Measurements from ENCODE around the gene ROCK1.
A peak's percentile ranks its signal among the peaks of the same experiment; 100 is the strongest.

The ROCK1 gene

DNA sequence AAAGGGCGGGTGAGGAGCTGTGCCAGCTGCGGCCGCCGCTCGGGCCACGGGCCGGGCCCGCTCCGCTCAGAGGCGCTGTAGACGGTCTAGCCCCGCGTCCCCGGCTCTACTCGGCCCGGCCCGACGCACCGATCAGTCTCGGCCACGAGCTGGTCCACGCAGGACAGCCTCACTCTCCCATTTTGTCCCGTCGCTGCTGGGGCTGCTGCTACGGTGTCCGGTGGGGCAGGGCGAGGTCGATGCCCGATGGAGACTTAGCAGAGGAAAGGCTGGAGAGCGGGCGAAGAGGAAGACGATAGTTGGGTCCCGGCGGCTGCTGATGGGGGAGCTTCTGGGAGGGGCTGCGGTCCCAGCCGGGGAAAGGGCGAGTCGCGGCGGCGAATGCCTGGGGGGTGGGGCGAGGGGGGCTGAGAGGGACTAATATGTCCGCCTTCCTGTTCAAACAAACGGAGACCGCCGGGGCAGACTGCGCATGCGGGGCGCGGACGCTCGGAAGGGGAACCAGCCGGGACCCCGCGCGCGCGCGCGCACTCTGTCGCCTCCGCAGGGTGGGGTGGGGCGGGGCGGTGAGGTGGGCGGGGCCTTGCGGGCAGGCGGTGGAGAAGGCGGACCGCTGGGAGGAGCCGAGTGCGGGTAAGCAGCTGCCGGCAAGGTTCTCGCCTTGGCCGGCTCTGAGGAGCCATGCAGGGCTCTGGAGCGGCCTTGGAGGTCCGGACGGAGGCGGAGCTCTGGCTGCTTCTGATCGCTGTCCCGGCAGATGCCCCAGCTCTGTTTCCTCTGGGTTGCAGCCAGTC is at the start of gene ROCK1:
Gene ROCK1 (minus strand): TSS at position 468 of the 794 bp plus-strand sequence. CDS start 903 bp downstream, outside the sequence.
- peaks cover 8% of the 10 kb centered on the region for H3K36me3 ChIP-seq (ENCODE audit: low read depth)
- H3K27ac ChIP-seq (ENCODE audit: poor library complexity, severe bottlenecking), result peak within 1 kb of the TSS; percentile 81
- no peaks in the 10 kb centered on the region for H3K27me3 ChIP-seq (ENCODE audit: insufficient read depth, poor library complexity, severe bottlenecking)
- H3K4me3 ChIP-seq (ENCODE audit: severe bottlenecking), result peak within 1 kb of the TSS; percentile 92
- H3K9me3 ChIP-seq (ENCODE audit: severe bottlenecking), result no peaks in the 10 kb centered on the region
- DNase-seq (ENCODE audit: low spot score) (peak; percentile 96), ATAC-seq (ENCODE audit: low read depth) (peak; percentile 95)
- peaks cover 9% of the 10 kb centered on the region for H3K4me1 ChIP-seq (ENCODE audit: insufficient read depth, poor library complexity, severe bottlenecking)
- TF ChIP-seq, protein P1, sequence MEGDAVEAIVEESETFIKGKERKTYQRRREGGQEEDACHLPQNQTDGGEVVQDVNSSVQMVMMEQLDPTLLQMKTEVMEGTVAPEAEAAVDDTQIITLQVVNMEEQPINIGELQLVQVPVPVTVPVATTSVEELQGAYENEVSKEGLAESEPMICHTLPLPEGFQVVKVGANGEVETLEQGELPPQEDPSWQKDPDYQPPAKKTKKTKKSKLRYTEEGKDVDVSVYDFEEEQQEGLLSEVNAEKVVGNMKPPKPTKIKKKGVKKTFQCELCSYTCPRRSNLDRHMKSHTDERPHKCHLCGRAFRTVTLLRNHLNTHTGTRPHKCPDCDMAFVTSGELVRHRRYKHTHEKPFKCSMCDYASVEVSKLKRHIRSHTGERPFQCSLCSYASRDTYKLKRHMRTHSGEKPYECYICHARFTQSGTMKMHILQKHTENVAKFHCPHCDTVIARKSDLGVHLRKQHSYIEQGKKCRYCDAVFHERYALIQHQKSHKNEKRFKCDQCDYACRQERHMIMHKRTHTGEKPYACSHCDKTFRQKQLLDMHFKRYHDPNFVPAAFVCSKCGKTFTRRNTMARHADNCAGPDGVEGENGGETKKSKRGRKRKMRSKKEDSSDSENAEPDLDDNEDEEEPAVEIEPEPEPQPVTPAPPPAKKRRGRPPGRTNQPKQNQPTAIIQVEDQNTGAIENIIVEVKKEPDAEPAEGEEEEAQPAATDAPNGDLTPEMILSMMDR (IDR thresholded peaks at IDR 0.05; ENCODE audit: poor library complexity, severe bottlenecking), result no peak

DNA sequence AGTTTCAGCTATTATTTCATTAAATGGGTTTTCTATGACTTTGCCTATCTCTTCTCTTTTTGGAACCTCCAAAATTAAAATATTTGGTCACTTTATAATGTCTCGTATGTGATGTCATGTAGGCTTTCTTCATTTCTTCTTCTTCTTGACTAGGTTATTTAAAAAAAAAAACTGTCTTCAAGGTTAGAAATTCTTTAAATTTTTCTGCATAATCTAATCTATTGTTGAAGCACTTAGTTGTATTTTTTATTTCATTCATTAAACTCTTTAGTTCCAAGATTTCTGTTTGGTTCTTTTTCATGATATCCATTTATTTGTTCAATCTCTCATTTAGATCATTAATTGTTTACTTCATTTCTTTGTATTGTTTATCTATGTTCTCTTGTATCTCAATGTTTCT is 43.8 kb upstream of the ROCK1 start:
- Histone ChIP-seq H3K27ac (ENCODE audit: poor library complexity, severe bottlenecking) (no peak overlapping the region), H3K4me1 (ENCODE audit: insufficient read depth, poor library complexity, severe bottlenecking) (no peaks in the 10 kb centered on the region), H3K9me3 (ENCODE audit: severe bottlenecking) (peaks cover 6% of the 10 kb centered on the region), H3K36me3 (ENCODE audit: low read depth) (no peaks in the 10 kb centered on the region), H3K4me3 (ENCODE audit: severe bottlenecking) (no peak overlapping the region), H3K27me3 (ENCODE audit: insufficient read depth, poor library complexity, severe bottlenecking) (no peaks in the 10 kb centered on the region)
- ATAC-seq (ENCODE audit: low read depth), result no peak
- TF ChIP-seq, protein P1 (IDR thresholded peaks at IDR 0.05; ENCODE audit: poor library complexity, severe bottlenecking), result no peak
- no peak for DNase-seq (ENCODE audit: low spot score)

DNA sequence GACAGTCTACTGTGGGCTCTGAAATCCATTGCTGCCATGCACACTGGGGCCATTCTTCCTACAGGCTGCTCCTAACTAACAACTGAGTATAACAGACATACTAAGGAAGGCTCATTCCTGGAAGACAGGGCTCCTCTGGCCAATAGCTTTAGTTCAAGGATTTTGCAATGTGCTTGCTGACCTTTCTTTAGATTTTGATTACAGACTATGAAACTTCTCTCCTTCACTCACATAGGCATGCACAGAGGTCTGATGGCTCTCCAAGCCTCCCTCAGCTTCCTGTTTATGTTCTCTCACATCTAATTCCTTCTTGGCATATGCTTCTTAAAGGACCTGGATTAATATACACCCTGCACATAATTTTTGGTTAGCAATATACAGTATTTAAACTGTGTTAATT is 34.4 kb upstream of the ROCK1 start:
- no peak overlapping the region for H3K27ac ChIP-seq (ENCODE audit: poor library complexity, severe bottlenecking)
- H3K4me3 ChIP-seq (ENCODE audit: severe bottlenecking), result no peak overlapping the region
- H3K4me1 ChIP-seq (ENCODE audit: insufficient read depth, poor library complexity, severe bottlenecking), result peaks cover 3% of the 10 kb centered on the region
- DNase-seq (ENCODE audit: low spot score) (no peak), ATAC-seq (ENCODE audit: low read depth) (no peak)
- no peaks in the 10 kb centered on the region for H3K27me3 ChIP-seq (ENCODE audit: insufficient read depth, poor library complexity, severe bottlenecking)
- H3K9me3 ChIP-seq (ENCODE audit: severe bottlenecking), result no peaks in the 10 kb centered on the region
- TF ChIP-seq, protein P1 (IDR thresholded peaks at IDR 0.05; ENCODE audit: poor library complexity, severe bottlenecking), result no peak
- no peaks in the 10 kb centered on the region for H3K36me3 ChIP-seq (ENCODE audit: low read depth)

DNA sequence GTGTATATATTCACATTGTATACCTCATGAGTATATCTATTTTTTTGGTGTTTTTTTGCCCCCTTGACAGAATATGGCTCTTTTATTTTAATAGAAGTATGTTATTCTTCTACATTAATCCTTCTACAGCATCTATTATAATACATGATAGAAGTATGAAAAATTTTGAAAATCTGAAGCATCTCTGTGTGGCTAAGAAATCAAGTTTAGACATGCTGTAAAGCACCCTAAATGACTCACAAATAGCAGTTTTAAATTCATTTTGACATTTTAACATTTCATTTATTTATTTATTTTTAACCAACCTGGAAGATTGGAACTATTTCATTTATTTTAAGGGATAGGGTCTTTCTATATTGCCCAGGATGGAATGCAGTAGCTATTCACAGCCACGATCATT is 33.8 kb upstream of the ROCK1 start:
- TF ChIP-seq, protein P1 (IDR thresholded peaks at IDR 0.05; ENCODE audit: poor library complexity, severe bottlenecking), result no peak
- H3K27ac ChIP-seq (ENCODE audit: poor library complexity, severe bottlenecking), result no peak overlapping the region
- H3K9me3 ChIP-seq (ENCODE audit: severe bottlenecking), result no peaks in the 10 kb centered on the region
- ATAC-seq (ENCODE audit: low read depth) (no peak), DNase-seq (ENCODE audit: low spot score) (no peak)
- H3K36me3 ChIP-seq (ENCODE audit: low read depth), result no peaks in the 10 kb centered on the region
- no peaks in the 10 kb centered on the region for H3K27me3 ChIP-seq (ENCODE audit: insufficient read depth, poor library complexity, severe bottlenecking)
- peaks cover 3% of the 10 kb centered on the region for H3K4me1 ChIP-seq (ENCODE audit: insufficient read depth, poor library complexity, severe bottlenecking)
- H3K4me3 ChIP-seq (ENCODE audit: severe bottlenecking), result no peak overlapping the region

All from RWPE2 (cell line).